Stimulated activated CD4-positive, alpha-beta T cell treated with anti-CD3 and anti-CD28 coated beads, Interleukin-1b, Interleukin-23, amount 100 ng/mL, for 48 hours (primary cell): ENCODE data around the gene SLAMF6.
A peak's percentile ranks its signal among the peaks of the same experiment; 100 is the strongest.

Experiments
- DNase-seq: peaks from one replicate; pipeline ENCODE4 v3.0.0-alpha.2; 2020

The SLAMF6 gene

DNA sequence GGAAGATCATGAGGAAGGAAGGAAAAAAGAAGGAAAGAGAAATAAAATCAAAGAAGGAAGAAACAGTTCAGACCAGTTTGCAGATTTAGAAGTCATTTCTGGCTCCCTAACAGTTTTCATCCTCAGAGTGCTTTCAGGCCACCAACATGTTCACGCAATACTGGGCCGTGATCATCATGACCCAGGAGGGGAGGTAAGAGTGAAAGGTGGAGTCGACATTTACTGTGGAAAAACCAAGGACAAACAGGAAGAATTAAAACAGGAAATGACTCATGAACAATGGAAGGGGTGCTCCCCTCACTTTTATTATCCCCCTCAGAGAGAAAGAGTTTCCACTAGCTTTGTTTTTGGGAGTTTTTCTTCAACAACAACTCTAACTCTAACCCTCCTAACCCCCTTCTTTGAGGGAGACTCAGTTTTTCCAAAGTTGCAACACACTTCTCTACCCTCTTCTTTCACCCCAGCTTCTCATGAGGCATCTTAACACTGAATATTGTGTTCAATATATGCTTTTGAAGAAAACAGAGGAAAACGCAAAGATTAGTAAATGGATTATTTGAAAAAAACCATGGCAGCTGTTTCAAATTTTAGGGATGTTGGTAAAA lies 62.3 kb downstream of the SLAMF6 start:
- DNase-seq, result peak; percentile 44

DNA sequence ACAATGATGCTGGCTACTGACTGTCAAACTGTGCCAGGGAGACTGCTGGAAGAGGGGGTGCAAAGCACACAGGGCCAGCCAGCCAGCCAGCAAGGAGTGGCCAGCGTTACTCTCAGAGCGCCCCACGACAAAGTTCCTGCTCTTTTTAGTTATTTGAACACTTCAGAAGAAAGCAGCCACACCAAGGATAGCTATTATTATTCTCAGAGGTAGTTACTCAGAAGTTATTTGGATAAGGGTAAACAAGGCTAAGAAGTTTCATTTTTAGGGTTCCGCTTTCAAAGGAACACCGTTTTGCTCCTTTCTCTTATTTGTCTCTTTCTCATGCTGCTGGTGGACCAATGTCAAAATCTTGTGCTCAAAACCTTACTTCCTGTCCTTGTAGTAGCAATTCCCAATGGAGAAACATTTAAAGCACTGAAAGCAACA lies 62.8 kb downstream of the SLAMF6 start:
- peak; percentile 21 for DNase-seq

DNA sequence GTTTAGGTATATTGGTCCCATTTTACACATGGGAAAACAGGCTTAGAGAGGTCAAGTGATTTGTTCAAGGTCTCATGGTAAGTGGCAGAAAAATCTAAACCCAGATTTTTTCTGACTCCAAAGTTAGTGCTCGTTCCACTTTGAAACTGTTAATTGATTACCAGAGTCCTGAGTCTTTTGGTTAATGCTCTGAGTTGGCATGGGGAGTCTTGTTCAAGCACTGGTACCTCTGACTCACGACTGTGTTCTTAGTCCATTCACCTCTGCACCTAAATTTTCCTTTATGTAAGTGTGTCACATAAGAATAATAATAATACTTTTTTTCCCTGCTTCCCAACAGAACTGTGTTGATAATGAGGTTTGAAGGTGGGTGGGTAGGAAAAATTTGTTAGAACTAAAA lies 63.4 kb downstream of the SLAMF6 start:
- peak; percentile 30 for DNase-seq

DNA sequence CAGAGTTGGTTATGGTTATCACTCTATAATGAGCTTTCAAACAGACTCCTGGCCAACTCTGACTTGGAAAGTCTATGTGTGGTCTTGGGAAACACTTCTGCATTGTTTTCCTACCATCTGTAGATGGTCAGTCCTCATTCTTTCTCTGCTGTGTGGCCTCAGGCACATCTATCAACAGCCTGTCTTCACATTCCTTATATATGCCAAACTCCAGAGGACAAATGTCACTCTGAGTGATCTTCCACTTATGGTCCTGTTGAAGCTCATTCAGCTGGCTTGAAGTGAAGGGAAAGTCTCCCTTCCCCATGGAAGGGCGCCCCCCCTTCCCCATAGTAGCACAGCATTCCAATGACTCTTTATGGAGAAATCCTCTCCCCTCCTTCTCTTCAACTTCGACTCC lies 64.0 kb downstream of the SLAMF6 start:
- no peak for DNase-seq

DNA sequence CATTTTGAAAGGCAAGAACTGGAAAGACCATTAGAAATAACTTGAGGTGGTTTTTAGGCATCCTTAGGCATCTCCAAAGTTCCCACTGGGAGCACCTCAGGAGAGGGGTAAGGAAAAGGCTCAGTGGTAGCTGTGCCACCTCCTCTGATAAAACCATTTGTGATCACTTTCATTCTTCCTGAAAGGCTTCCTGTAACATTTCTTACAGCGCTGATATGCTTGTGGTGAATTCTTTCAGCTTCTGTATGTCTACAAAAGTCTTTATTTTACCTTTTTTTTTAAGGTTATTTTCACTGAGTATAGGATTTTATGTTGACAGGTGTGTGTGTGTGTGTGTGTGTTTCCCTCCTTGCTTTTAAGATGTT lies 67.9 kb downstream of the SLAMF6 start:
- no peak for DNase-seq

DNA sequence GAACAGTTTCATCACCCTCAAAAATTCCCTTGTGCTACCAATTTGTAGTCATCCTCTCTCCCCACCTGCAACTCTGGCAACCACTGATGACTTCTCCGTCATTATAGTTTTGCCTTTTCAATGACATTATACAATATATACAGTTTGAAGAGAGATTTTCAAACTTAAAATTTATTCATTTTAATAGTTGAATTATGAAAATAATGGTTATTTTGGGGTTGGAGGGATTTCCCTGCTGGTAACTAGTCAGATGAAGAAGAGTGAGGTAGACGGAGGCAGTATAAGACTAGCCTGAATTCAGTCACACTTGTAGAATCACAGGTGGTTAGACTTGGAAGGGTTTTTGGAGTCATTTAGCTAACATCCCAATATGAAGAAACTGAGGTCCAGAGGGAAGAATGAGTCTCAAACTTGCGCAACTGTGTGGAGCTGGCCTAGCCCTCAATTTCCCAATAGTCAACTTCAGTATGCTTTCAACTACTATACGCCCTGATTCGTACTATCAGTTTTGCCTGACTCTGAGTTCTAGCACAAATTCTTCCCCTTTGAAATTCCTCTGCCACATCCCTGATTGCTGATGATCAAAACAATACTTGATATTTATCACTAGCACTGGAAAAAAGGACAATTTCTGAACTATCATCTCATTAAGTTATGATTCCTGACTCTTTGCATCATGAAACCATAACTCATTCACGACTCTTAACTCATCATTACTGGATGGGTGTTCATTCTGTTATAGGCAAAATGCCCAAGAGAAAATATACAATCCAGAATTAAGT lies 68.5 kb downstream of the SLAMF6 start:
- DNase-seq, result peak; percentile 46

DNA sequence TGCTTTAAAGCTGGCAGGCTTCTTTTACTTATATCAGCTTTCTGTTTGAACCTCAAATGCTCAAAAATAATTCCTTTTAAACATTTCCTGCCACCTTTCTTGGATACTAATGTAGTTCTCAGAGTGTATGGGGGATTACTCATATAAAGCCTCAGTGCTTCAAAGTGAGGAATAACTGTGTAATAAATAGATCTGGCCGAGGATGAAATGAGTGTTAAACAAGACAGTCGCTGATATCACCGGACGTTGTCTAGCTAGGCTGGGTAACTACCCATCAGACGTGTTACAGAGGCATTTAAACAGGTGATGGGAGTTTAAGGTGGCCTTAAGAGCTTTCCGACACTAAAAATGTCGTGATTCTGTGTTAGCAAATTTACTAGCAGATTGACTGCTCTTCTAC lies 69.6 kb downstream of the SLAMF6 start:
- DNase-seq, result peak; percentile 41

DNA sequence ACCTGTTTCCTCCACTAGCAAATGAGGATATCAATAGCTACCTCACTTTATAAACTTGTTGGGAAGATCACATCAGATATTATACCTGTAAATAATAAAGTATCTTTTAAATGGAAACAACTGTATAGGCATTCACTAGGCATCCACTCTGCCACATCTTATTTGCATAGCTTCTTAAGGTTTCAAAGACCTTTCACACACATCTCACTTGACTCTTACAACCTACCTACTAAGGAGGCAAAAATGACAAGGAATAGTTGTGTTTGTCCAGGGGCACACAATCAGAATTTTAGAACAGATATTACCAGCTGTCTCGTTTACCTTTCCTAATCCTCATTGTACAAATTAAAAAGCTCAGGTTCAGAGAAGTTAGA lies 71.2 kb downstream of the SLAMF6 start:
- no peak for DNase-seq

DNA sequence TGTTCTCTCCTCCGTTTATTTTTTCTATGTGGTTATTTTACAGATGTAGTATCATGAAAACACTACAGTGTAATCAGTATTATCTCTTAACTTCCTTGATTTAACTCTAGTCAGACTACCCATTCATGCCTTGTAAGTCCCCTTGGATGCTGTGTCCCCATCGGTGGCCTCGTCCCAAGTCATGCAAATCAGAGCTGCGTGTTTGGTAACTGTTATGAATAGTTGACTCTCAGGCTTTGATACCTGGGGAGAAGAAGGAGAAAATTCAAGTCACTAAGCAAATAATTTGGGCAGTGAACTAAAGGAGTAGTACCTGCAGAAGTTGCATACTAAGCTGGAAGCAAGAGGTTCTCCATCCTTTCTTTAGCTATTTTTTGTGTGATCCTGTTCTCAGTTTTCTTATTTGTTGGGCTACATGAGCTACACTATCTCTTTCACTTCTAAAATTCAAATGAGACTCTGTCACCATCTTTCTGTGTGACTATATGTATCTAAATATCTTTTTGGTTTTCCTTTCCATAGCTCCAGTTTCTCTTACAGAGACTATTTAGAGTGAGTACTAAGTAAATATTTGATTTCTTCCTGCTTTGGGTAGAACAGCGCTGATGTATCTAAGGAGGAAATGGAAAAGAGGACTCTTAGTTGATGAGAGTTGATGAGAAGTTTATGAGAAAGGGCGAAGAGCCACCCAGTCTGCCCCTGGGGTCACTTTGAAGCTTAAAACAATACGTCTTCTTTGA lies 71.8 kb downstream of the SLAMF6 start:
- no peak for DNase-seq

DNA sequence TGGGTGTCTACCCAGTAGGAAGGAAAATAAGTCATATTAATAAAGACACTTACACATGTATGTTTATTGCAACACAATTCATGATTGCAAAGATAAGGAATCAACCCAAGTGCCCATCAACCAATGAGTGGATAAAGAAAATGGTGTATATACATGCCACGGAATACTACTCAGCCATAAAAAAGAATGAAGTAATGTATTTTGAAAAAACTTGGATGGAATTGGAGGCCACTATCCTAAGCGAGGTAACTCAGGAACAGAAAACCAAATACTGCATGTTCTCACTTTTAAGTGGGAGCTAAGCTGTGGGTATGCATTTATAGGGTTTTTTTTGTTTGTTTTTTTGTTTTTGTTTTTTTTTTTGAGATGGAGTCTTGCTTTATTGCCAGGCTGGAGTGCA lies 73.6 kb downstream of the SLAMF6 start:
- no peak for DNase-seq

DNA sequence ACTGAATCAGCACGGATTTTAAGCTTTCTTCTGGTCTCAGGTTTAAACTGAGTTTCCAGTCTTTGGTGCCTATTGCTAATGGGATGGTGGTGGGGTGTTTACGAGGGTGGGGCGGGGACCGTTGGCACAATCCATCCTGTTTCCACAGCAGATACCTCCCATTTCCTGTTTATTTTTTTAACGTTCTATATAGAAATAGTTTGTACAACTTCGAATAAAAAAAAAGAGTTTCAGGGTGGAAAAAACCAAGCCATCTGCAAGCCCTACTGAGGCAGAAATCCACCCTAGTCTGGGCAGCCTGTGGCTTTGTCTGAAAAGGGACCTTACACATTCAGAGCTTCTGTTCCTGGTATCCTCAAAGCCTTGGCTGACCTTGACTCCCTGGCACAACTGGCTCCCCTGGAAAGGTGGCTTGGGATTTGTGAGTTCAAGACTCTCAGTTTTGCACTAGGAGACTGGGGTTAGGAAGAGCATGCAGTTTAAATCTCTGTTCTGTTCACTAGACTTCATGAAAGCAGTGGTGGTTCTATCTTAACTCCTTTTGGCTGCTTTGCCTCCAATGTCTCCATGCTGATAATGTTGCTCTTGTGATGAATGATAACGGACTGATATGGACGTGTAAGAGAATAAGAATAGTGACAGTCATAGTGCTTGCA lies 76.0 kb downstream of the SLAMF6 start:
- no peak for DNase-seq

DNA sequence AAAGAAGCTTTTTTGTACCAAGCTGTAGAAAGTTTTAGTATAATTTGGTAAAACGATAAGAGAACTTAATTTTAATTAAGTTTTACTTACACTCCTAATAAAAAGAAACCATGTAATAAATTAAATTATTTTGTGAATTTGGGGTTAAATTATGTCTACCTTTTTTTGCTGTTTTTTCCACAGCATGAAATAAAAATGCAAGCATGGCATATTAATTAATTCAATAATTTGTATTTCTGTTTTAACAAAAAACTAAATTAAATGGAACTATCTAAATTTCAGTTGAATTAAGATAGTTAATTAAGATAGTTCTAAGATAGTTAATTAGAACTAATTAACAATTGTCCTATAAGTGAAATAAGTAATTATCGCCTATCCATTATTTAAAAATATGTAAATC lies 83.3 kb downstream of the SLAMF6 start:
- no peak for DNase-seq

DNA sequence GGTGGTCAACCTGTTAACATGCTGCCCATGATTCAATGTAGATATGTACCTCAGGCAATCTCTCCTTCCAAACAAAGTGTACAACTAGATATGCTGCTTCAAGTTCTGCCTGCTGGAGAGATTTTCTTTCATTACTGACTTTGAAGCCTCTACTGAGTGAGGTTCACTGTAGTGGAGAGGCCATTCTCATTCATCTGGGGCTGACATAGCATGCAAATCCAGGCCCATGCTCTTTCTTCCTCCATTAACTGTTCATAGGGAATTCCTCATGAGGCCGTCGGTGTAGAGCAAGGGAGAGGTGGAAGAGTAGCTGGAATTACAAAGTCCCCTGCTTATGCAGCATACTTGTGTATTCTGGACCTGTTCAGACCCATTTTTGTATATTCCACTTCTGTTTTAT lies 84.1 kb downstream of the SLAMF6 start:
- no peak for DNase-seq

DNA sequence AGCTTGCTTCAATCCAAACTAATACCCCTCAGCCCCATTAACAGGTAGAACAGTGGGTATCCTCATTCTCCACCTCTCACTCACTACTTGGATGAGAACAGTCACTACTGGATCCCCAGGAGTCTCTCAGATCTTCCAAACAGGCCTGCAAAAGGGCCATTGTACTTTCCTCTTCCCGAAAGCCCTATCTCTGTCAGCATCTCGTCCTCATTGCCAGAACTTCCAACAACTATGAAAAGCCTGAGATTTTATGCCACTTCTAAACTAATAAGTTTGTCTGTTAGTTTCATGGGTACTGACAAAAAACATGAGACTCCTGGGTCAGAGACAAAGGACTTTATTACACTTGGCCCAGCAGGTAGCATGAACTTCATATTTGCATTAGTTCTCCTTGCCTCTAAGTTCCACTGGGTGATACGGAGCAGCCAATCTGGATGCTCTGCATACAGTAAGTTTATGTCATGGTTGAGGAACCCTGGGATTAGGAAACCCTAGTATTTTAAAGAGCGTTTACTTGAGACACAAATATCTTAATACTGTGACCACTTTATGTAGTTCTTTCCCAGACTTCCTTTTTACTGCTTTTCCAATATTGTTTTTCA lies 84.6 kb downstream of the SLAMF6 start:
- no peak for DNase-seq

DNA sequence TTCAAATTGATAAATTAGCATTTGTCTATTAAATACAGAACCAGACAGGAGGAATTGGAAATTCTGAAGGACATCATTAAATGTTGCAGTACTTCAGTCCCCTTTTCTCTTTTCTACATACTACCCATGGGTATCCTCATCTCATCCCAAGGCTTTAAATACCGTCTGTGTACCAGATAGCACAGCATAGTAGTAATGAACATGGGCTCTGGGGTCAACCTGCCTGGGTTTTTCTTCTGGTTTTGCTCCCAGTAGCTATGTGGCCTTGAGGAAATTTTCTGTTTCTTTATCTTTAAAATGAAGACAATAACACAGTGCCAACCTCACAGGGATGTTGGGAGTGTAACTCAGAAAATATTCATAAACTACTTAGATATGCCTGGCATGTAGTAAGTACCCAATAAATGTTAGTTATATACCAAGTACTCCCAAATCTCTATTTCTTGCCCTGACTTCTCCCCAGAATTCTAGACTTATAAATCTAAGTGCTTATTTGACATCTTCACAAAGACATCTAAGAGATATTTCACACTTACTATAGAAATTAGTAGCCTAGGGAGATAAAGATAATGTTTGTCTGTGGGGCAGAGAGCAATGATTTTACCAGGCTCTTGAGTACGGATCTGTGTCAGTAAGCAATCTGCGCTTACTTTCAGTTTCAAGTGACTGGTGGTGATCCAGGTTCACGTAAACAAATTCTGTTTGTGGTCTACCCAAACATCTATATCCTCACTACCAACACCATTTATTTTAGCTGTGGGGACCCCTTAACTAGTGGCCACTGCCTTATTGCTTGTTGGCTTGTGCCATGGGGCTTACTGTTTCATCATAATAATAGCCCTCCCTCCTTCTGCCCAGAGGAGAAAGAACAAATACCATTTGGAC lies 85.4 kb downstream of the SLAMF6 start:
- DNase-seq, result no peak

DNA sequence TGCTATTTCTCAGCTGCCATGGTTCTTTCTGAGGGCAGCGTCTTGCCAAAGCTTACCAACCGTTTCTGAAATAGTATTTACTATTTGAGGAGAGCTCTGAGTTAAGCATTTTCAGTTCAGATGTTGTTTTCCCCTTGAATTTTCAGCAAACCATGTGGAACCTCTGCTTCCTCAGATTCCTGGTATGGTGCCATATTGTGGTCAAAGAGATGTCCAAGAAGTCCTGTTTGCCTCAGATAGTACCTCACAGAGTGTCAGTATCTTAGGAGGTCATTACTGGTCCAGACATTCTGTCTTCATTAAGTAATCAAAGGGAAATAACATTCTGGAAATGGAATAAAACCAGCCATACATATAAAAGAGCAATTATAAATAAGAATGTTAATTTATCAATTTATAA lies 86.1 kb downstream of the SLAMF6 start:
- DNase-seq, result no peak
